ENCODE measurements around the gene TMEM30B.

GRCh38 chr14:61266891-61267740, 14.0 kb downstream of the TMEM30B start:
- TF ChIP-seq HINFP (CRISPR knock-in tag; IDR thresholded peaks at IDR 0.05; ENCODE audit: low read depth) (no peak), CREB1 (IDR thresholded peaks at IDR 0.05) (no peak), CREB1 (CRISPR knock-in tag; IDR thresholded peaks at IDR 0.05) (no peak), ZC3H4 (CRISPR knock-in tag; IDR thresholded peaks at IDR 0.05; ENCODE audit: borderline replicate concordance) (no peak), ZNF660 (CRISPR knock-in tag; IDR thresholded peaks at IDR 0.05; ENCODE audit: borderline replicate concordance, low read depth) (no peak), ARNT (IDR thresholded peaks at IDR 0.05) (no peak), CTCF (CRISPR knock-in tag; IDR thresholded peaks at IDR 0.05) (no peak), HOXA3 (CRISPR knock-in tag; IDR thresholded peaks at IDR 0.05) (no peak), ZNF576 (CRISPR knock-in tag; IDR thresholded peaks at IDR 0.05) (no peak), IRF1 (CRISPR knock-in tag; IDR thresholded peaks at IDR 0.05; ENCODE audit: low read depth) (no peak), NCOA1 (CRISPR knock-in tag; IDR thresholded peaks at IDR 0.05) (no peak), ZSCAN29 (CRISPR knock-in tag; conservative IDR thresholded peaks at IDR 0.05) (no peak), GABPA (IDR thresholded peaks at IDR 0.05; ENCODE audit: low read depth, low read length) (no peak), GABPA (CRISPR knock-in tag; IDR thresholded peaks at IDR 0.05; ENCODE audit: low read depth) (no peak), ZZZ3 (CRISPR knock-in tag; IDR thresholded peaks at IDR 0.05; ENCODE audit: borderline replicate concordance) (no peak)

All from HepG2 (cell line).